Measurements from ENCODE around the gene CRTC3. TPM values are rescaled to one million over a fixed set of nuclear protein-coding genes. Genes with fewer than 3 reads are reported as not detected.

Gene CRTC3
- total RNA-seq, 2 donors from 2014 or later = 10.5 to 13.0 TPM

Other genes with a start within 250 kb of the CRTC3 start
- gene ZNF774, start 177.6 kb upstream of the CRTC3 start, total RNA-seq = 1 to 10 TPM; 5.7 to 9.6 TPM
- gene IQGAP1, start 141.7 kb upstream of the CRTC3 start, total RNA-seq = 10 to 100 TPM; 79.6 to 92.9 TPM
- gene BLM, start 187.4 kb downstream of the CRTC3 start, total RNA-seq = 1 to 10 TPM in 1 of 2 donors, under 1 TPM in 1; 0.26 to 1.3 TPM